A673 (cell line): ENCODE results near the gene LRRC70. TPM values are rescaled to one million over a fixed set of nuclear protein-coding genes. Genes with fewer than 3 reads are reported as not detected.

Experiments used
- BruUV-seq: library from RNA; stranded (reverse); fragments of 400-500 nt; replicated peaks from 2 replicates; lab custom pipeline; 2021; lab: Mats Ljungman, UMichigan
- CTCF ChIA-PET: fragments of 300-600 bp; sonication (Branson Sonifier 250); formaldehyde crosslinking; loops from one replicate; lab custom pipeline; 2022; ENCODE audit warnings: antibody characterized with exemption; lab: Charles Lee
- POLR2A ChIA-PET: fragments of 300-600 bp; sonication (Branson Sonifier 250); formaldehyde crosslinking; loops from one replicate; lab custom pipeline; 2022; ENCODE audit warnings: antibody characterized with exemption; ENCODE audit not compliant: low non-redundant PET; lab: Charles Lee
- DNase-seq: peaks from one replicate; pipeline ENCODE4 v3.0.0-alpha.2; 2015; ENCODE audit warnings: low spot score
- H3K27ac ChIP-seq: fragments of 200-600 bp; sonication (generic); 2 replicates; pipeline ENCODE4 v1.5.1; 2016; ENCODE audit warnings: mixed run types, low read depth, mild to moderate bottlenecking, mixed read lengths, antibody characterized with exemption, low read length; ENCODE audit not compliant: poor library complexity, severe bottlenecking
- H3K27me3 ChIP-seq: fragments of 200-600 bp; sonication (generic); replicated peaks from 2 replicates; pipeline ENCODE4 v1.6.1; 2017; ENCODE audit warnings: mixed run types, low read depth, mild to moderate bottlenecking, mixed read lengths, antibody characterized with exemption, low read length; ENCODE audit not compliant: insufficient read depth, poor library complexity
- H3K36me3 ChIP-seq: fragments of 200-600 bp; sonication (generic); 2 replicates; pipeline ENCODE4 v1.6.1; 2016; ENCODE audit warnings: mixed run types, mild to moderate bottlenecking, mixed read lengths, antibody characterized with exemption, low read length; ENCODE audit not compliant: insufficient read depth, poor library complexity, severe bottlenecking
- H3K4me1 ChIP-seq: fragments of 200-600 bp; sonication (generic); 2 replicates; pipeline ENCODE4 v1.6.1; 2017; ENCODE audit warnings: mixed run types, mild to moderate bottlenecking, mixed read lengths, antibody characterized with exemption, low read length; ENCODE audit not compliant: insufficient read depth, poor library complexity, severe bottlenecking
- H3K4me3 ChIP-seq: fragments of 200-600 bp; sonication (generic); 2 replicates; pipeline ENCODE4 v1.5.1; 2016; ENCODE audit warnings: low read depth, mixed run types, mild to moderate bottlenecking, mixed read lengths, low read length; ENCODE audit not compliant: poor library complexity, severe bottlenecking
- H3K9me3 ChIP-seq: fragments of 200-600 bp; sonication (generic); 2 replicates; pipeline ENCODE4 v1.6.1; 2016; ENCODE audit warnings: mixed run types, low read depth, mild to moderate bottlenecking, mixed read lengths, antibody characterized with exemption, low read length; ENCODE audit not compliant: poor library complexity, severe bottlenecking
- EZH2 ChIP-seq: fragments of 200-600 bp; sonication (generic); IDR thresholded peaks from 2 replicates; pipeline ENCODE4 v1.6.1; 2017; ENCODE audit warnings: borderline replicate concordance, low read depth, mild to moderate bottlenecking, mixed read lengths, antibody characterized with exemption, low read length; ENCODE audit not compliant: poor library complexity, severe bottlenecking
- intact Hi-C: fragments of 100-400 bp; cut with micrococcal nuclease; formaldehyde crosslinking; loops from one replicate; pipeline ENCODE4 v1.10.0; 2022; ENCODE audit not compliant: unreplicated experiment
- total RNA-seq: library from RNA; stranded (reverse); gene quantifications from 2 replicates; pipeline ENCODE4 v1.2.3, GENCODE V29; 2021
- TF ChIP-seq, protein P1 (sequence below): fragments of 300-800, 200-600 bp; sonication (generic); conservative IDR thresholded peaks from 2 replicates; pipeline ENCODE4 v1.5.1; 2017; ENCODE audit warnings: low read depth, mild to moderate bottlenecking, antibody characterized with exemption, low read length, moderate library complexity, mixed read lengths

Gene LRRC70
- total RNA-seq, 1 experiment from 2014 or later, result 2.0 TPM

DNA sequence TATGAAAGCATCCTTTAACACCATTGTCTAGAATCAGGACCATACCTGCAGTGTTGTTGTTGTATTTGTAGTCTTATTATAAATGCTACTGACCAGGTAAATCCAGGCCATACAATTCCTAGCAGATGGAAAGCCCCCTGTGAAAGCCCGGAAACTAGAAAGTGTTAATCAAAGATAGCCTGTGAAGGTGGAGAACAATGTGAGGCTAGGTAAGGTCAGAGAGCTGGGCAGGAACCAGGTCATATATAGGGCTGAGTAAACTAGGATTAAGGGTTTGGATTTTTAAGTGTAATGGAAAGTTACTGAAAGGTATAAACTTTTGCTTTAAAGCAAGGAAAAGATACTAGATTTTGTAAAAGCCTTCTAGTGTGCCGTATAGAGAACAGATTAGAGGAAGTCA, 6.7 kb downstream of the LRRC70 start:
- Histone ChIP-seq H3K36me3 (peaks cover 3% of the 10 kb centered on the region), H3K9me3 (no peaks in the 10 kb centered on the region), H3K27me3 (no peaks in the 10 kb centered on the region), H3K27ac (no peak overlapping the region), H3K4me1 (peaks cover 18% of the 10 kb centered on the region), H3K4me3 (no peak overlapping the region)
- no TSS peak for BruUV-seq
- no peak for DNase-seq
- CTCF ChIA-PET, result no interaction called here
- POLR2A ChIA-PET, result no interaction called here
- intact Hi-C loops, result no loop called here
- TF ChIP-seq, protein P1, sequence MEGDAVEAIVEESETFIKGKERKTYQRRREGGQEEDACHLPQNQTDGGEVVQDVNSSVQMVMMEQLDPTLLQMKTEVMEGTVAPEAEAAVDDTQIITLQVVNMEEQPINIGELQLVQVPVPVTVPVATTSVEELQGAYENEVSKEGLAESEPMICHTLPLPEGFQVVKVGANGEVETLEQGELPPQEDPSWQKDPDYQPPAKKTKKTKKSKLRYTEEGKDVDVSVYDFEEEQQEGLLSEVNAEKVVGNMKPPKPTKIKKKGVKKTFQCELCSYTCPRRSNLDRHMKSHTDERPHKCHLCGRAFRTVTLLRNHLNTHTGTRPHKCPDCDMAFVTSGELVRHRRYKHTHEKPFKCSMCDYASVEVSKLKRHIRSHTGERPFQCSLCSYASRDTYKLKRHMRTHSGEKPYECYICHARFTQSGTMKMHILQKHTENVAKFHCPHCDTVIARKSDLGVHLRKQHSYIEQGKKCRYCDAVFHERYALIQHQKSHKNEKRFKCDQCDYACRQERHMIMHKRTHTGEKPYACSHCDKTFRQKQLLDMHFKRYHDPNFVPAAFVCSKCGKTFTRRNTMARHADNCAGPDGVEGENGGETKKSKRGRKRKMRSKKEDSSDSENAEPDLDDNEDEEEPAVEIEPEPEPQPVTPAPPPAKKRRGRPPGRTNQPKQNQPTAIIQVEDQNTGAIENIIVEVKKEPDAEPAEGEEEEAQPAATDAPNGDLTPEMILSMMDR, result no peak
- TF ChIP-seq EZH2, result no peak

DNA sequence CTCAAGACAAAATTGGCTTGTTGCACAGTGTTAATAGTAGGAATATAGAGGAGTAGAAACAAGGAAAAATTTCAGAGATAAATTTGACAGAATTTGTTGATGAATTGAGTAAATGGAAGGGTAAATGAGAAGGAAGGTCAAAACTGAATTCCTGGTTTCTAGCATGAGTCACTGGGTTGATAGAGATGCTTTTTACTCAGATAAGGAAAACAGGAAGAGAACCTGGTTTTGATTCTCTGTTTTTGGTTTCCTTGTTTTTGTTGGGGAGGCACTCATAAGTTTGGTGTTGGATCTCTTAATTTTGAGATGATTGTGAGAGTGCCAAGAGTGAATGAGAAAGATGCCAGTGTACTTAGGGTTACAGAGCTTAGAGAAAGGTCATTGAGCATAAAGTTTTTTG, 7.1 kb downstream of the LRRC70 start:
- no peaks in the 10 kb centered on the region for H3K9me3 ChIP-seq
- peaks cover 23% of the 10 kb centered on the region for H3K4me1 ChIP-seq
- peaks cover 3% of the 10 kb centered on the region for H3K36me3 ChIP-seq
- BruUV-seq, result no TSS peak
- no peak overlapping the region for H3K27ac ChIP-seq
- no peaks in the 10 kb centered on the region for H3K27me3 ChIP-seq
- TF ChIP-seq, protein P1, result no peak
- TF ChIP-seq EZH2, result no peak
- CTCF ChIA-PET, result no interaction called here
- intact Hi-C loops, result no loop called here
- no peak overlapping the region for H3K4me3 ChIP-seq
- no peak for DNase-seq
- POLR2A ChIA-PET, result no interaction called here

DNA sequence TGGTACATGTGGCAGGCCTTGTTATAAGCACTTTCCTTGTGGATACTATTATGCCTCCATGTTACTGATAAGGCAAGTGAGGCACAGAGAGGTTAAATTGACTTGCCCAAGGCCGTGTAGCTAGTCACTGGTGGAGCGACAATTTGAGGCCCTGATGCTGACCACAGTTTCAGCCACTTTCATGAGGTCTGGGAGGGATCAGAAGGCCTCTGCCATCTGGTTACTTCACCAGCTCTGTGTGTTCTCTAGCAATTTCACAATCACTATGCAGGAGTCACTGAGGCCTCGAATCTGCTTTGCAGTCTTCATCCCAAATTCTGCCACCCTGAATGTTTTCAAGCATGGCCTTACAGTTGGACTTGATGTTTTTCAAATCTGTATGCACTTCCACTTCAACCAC, 9.1 kb downstream of the LRRC70 start:
- no peak overlapping the region for H3K27ac ChIP-seq
- peaks cover 18% of the 10 kb centered on the region for H3K4me1 ChIP-seq
- intact Hi-C loops, result no loop called here
- H3K9me3 ChIP-seq, result no peaks in the 10 kb centered on the region
- H3K36me3 ChIP-seq, result peaks cover 17% of the 10 kb centered on the region
- no peak overlapping the region for H3K4me3 ChIP-seq
- DNase-seq, result no peak
- POLR2A ChIA-PET, result no interaction called here
- H3K27me3 ChIP-seq, result no peaks in the 10 kb centered on the region
- no TSS peak for BruUV-seq
- TF ChIP-seq, protein P1, result no peak
- TF ChIP-seq EZH2, result no peak
- CTCF ChIA-PET, result no interaction called here
